NCI-H187 treated with DMSO at 0.1 percent for 48 hours (cell line): Measurements from ENCODE around the gene CARD14.

ENCODE experiments used
- DNase-seq: peaks from one replicate; lab custom pipeline; 2025; lab: John Stamatoyannopoulos, UW

Gene CARD14

GRCh38 chr17:80169784-80170500, at the start of gene CARD14:
Gene CARD14 (plus strand): TSS chr17:80170030. CDS start chr17:80181439, 11,409 bp downstream.
- DNase-seq, result no peak

GRCh38 chr17:80122026-80122575, 47.7 kb upstream of the CARD14 start:
- no peak for DNase-seq

DNA sequence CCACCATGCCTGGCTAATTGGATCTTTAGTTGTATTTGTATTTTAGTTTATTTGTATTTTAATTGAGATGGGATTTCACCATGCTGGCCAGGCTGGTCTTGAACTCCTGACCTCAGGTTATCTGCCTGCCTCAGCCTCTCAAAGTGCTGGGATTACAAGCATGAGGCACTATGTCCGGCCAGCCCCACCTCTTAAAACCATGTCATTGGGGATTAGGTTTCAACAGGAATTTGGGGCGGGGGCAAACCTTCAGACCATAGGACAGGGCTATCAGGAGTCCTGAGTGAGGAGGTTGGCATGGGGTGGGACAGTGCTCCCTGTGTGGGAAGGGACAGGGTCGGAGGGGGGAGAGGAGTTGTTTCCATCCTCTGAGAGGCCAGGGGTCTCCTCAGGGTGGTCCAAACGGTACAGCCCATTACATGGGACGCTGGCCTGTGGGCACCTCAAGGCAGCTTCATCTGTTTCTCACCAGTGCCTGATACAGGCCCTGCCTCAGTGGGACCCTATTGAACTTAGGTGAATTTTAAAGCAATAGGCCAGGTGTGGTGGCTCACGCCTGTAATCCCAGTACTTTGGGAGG, 46.8 kb upstream of the CARD14 start:
- no peak for DNase-seq

GRCh38 chr17:80123791-80124190, 46.0 kb upstream of the CARD14 start:
- no peak for DNase-seq

DNA sequence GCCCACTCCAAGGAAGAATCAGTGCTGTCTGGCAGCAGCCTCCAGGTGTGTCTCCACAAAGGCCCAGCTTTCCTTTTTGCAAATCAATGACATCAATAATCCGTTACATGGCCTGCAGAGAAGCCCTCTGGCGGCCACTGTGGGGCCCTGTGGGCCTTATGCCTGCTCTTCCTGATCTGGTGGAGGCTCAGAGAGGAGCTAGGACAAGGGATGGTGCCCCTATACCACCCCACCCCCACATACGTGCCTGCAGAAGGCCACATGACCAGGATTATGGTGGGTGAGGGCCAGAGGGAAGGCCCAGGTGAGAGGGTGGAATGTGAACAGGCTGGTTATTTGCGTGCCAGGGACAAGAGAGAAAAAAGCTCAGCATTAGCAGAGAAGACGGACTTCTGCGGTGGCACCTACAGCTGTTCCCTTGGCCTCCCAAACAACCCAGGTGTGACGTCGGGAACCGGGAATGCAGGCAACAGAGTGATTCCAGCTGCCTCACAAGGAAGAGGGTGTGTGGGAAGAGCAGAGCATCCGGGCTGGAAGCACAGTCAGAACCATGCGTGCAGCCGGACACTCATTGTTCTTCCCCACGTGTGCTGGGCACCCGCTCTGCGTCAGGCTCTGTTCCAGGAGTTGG, 45.4 kb upstream of the CARD14 start:
- no peak for DNase-seq

DNA sequence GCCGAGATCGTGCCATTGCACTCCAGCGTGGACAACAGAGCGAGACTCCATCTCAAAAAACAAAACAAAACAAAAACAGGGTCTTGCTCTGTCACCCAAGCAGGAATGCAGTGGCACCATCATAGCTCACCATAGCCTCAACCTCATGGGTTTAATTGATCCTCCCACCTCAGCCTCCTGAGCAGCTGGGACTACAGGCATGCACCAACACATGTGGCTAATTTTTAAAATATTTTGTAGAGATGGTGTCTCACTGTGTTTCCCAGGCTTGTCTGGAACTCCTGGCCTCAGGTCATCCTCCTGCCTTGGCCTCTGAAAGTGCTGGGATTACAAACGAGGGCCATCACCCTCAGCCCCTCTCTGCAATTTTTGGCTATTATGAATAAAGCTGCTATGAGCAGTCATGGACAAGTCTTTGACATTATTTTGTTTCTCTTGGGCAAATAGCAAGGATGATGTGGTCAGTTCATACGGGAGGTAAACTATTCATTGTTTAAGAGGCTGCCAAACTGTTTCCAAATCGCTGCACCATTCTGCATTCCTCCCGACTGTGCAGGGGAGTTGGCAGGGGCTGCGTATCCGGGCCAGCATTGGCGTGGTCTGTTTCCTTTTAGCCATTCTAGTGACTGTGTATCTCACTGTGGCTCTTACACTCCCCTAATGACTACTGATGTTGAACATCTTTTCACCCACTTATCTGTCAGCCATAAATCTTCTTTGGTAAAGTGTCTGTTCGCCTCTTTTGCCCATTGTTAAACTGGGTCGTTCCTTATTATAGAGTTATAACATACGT, 44.0 kb upstream of the CARD14 start:
- no peak for DNase-seq

DNA sequence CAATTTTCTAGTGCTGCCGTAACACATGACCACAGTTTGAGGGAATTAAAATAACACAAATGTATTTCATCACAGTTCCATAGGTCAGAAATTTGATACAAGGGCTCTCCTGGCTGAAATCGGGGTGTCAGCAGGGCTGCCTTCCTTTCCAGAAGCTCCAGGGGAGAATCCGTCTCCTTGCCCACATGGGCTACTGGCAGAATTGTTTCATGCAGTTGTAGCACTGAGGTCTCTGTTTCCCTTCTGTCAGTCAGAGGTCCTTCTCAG, 43.4 kb upstream of the CARD14 start:
- DNase-seq, result no peak

- no peak for DNase-seq
These were observed 40.7 kb upstream of the CARD14 start for GRCh38 chr17:80129006-80129565.

DNA sequence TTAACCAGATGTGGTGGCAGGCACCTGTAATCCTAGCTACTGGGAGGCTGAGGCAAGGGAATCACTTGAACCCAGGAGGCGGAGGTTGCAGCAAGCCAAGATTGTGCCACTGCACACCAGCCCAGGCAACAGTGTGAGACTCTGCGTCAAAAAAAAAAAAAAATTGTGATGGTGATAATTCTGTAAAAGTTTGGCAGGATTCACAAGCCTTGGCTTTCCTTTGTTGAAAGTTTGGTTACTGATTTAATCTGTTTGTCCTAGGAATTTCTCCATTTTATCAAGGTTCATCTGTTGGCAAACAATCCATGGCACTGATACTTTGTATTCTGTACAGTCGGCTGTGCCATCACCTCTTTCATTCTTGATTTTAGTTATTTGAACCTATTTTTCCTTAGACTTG, 38.8 kb upstream of the CARD14 start:
- DNase-seq, result no peak

DNA sequence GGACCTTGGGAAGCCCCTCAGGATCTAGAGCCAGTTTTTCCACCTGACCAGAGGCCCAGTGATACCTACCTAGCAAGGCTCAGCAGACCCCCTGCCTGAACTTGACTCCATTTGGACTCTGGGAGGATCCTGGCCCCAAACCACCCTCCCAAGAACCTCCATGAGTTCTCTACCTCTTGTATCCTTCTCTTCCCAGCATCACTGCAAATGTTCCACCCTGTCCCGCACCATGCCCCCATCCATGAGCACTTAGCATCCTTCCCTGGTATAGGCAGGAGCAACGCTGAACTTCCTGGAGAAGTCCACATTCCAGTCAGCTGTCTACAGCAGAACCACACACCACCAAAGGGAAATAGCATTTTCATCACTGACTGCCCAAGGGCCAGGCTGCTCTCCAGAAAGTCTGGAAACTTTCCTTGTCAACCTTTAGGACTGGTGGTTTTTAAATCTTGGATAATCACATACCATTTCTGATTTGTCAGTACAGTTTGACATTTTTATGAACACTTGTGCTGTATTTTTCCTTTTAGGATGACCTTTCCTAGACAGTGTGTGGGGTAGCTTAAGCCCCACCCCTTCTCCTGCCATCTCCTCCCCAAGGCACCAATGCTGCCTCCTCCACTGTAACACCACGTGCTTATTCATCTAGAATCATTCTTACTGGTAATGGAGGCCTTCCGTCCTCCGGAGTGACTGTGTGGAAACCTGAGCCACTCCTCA, 36.8 kb upstream of the CARD14 start:
- no peak for DNase-seq

GRCh38 chr17:80133626-80133970, 36.2 kb upstream of the CARD14 start:
- DNase-seq, result no peak

DNA sequence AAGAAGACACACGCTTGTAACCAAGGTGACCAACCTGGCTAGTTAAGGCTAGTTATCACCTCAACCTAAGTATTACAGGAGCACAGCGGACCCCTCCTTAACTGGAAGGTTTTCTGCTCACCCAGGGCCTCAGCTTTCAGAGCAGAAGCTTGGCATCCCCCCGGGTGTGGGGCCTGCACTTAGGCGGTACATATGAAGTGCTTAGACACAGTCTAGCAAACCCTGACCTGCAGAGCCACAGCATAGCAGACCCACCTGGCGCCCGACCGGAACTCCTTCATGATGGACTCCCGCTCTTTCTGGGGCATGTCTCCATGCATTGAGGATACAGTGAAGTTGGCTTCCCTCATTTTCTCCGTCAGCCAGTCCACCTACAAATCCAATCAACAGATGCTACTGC, 32.7 kb upstream of the CARD14 start:
- no peak for DNase-seq

DNA sequence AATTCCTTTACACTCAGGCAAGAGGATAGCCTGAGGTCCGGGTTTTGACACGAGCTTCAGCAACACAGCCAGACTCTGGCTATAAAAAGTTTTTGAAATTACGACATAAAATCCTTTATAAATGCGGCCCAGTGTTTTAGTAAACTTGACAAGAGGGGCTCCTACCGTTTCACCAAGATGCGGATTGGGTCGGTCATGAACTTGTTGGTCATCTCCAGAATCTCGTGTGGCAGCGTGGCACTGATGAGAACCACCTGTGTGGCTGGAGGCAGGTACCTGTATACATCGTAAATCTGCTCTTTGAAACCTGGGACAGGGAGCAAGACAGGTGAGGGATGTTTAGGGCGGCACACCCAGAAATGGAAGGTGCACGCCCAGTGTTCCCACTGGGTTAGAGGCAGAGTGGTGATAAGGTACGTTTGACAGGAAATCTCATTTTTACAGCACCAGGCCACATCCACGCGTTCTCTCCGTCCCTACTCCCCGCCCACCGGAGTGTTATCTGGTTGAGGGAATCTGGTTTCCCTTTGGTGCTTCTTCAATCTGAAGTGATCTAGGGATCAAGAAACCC, 30.9 kb upstream of the CARD14 start:
- no peak for DNase-seq

DNA sequence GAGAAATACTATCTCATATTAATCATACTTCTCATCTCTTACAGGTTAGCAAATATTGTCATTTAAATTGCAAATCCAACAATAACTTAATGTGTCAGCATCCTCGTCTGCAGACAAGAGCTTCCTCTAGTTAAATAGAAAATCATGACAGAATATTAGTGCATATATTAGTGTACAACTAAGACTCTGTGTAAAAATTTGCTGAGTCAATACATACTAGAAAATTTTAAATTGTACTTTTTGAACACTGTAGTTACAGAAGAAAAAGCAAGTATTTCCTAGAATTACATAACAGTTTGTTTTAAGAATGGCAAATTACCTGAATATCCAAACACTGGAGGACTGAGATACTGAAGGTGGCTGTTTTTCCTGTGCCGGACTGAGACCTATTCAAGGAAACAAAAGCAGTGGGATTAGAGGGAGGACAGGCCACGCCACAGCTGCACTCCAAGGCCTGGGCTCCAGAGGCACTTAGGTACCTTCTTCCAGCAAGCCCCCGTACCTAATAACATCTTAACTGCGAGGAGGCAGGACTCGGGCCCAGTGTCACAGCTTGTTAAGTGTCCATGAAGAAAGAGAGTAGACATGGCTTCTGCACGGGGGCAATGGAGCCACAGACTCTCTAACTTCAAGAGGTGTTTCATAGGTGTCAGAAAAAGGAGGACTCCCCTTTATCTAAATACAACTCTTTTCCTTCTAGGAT, 28.2 kb upstream of the CARD14 start:
- DNase-seq, result no peak

DNA sequence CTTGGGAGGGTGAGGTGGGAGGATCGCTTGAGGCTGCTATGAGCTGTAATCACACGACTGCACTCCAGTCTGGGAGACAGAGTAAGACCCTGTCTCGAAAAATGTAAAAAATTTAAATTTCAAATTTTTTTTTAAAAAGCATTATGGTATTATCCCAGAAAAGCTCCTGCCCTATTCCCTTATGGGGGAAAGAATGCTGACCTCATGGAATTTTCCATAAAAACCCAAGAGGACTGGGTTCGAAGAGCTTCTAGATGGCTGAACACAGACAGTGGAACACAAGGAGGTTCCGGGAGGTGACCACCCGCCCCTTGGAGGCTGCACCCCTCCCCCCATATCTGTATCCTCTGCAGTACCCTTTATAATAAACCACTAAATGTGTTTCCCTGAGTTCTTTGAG, 26.9 kb upstream of the CARD14 start:
- no peak for DNase-seq

DNA sequence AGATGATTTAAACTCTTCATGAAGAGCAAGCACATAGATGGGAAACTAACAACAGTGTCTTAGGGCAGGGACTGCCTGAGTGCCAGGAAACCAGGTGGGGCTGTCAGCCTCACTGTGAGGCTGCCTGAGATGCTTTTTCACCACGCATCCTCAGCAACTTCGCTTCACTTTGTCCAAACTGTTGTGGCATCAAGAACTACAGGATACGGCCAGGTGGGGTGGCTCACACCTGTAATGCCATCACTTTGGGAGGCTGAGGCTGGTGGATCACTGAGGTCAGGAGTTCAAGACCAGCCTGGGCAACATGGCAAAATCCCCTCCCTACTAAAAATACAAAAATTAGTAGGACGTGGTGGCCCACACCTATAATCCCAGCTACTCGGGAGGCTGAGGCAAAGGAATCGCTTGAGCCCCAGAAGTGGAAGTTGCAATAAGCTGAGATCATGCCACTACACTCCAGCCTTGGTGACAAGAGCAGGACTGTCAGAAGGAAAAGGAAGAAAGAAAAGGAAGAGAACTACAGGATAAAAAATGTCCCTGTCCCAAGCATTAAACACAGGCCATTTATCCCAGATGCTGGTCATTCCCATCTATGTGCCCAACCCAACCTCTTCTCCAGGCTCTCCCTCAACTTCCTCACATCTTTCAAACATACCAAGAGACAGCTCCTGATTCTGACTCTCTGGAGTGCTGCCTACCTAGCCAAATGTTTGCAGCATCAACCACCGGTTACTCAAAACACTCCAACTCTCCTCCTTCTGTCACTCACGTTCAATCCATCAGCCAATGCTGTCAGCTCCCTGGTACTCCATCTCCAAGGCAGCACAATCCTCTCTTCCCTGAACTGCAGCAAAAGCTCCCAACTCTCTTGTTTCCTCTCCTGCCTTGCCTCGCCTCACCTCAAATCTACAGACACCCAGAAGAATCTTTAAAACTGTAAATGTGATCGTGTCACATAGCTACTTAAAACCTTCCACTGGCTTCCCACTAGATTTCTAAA, 24.5 kb upstream of the CARD14 start:
- no peak for DNase-seq

- no peak for DNase-seq
These were observed 23.5 kb upstream of the CARD14 start for GRCh38 chr17:80146121-80147034.

GRCh38 chr17:80147035-80147822, 22.6 kb upstream of the CARD14 start, which contains the start of gene EIF4A3:
Gene EIF4A3 (minus strand): TSS chr17:80147128. CDS start chr17:80146961, 167 bp downstream.
- DNase-seq, result peak; percentile 82
